NB4 (cell line): Measurements from ENCODE around the gene SNCG.
"Not testable (repeated sequence)": the region's sequence is repeated elsewhere in the genome, so short reads cannot be mapped to it uniquely, and the experiment has no call there.

Experiments
- DNase-seq: peaks from one replicate; pipeline ENCODE4 v3.0.0; 2010; ENCODE audit warnings: low read depth
- H3K4me3 ChIP-seq: one replicate; pipeline ENCODE4 v1.5.1; 2011; ENCODE audit warnings: mild to moderate bottlenecking, low read depth, low read length, moderate library complexity
- CTCF ChIP-seq: IDR thresholded peaks from one replicate; pipeline ENCODE4 v1.5.1; 2012; ENCODE audit warnings: low read depth, low read length
- MAX ChIP-seq: IDR thresholded peaks from 2 replicates; pipeline ENCODE4 v1.6.1; 2011; ENCODE audit warnings: low read depth, low read length
- MYC ChIP-seq: IDR thresholded peaks from 2 replicates; pipeline ENCODE4 v1.6.1; 2011; ENCODE audit warnings: low read depth, low read length
- POLR2A ChIP-seq: IDR thresholded peaks from 2 replicates; pipeline ENCODE4 v1.6.1; 2011; ENCODE audit warnings: mild to moderate bottlenecking; ENCODE audit not compliant: insufficient read length; ENCODE audit errors: extremely low read depth

The SNCG gene

GRCh38 chr10:86992929-86993328 lies 34.5 kb downstream of the SNCG start:
- H3K4me3 ChIP-seq, result no peak overlapping the region
- TF ChIP-seq POLR2A, result no peak
- no peak for TF ChIP-seq MYC
- DNase-seq, result no peak

GRCh38 chr10:86999802-87000403 lies 41.5 kb downstream of the SNCG start:
- DNase-seq, result peak; percentile 61

GRCh38 chr10:87000491-87000890 lies 42.1 kb downstream of the SNCG start:
- TF ChIP-seq CTCF (no peak), MAX (no peak), MYC (no peak), POLR2A (no peak)
- no peak overlapping the region for H3K4me3 ChIP-seq
- DNase-seq, result peak; percentile 11

More at GRCh38 chr10:86999802-87000403, 41.5 kb downstream of the SNCG start:
- H3K4me3 ChIP-seq, result not testable (repeated sequence)

- H3K4me3 ChIP-seq, result not testable (repeated sequence)
Measured at GRCh38 chr10:87007124-87007523, 48.7 kb downstream of the SNCG start.

GRCh38 chr10:87007674-87008073 lies 49.3 kb downstream of the SNCG start:
- not testable (repeated sequence) for H3K4me3 ChIP-seq, DNase-seq

More at GRCh38 chr10:87007124-87007523, 48.7 kb downstream of the SNCG start:
- DNase-seq, result not testable (repeated sequence)

GRCh38 chr10:87008303-87008702 lies 49.9 kb downstream of the SNCG start:
- not testable (repeated sequence) for DNase-seq, H3K4me3 ChIP-seq

- not testable (repeated sequence) for DNase-seq, H3K4me3 ChIP-seq
Measured at GRCh38 chr10:87009134-87009696, 50.8 kb downstream of the SNCG start.
